H1 (cell line): ENCODE measurements around the gene DLX5.

Source experiments
- CEBPB ChIP-seq: IDR thresholded peaks from 2 replicates; pipeline ENCODE4 v1.6.1; 2012; ENCODE audit warnings: low read depth, low read length
- CTBP2 ChIP-seq: IDR thresholded peaks from 2 replicates; pipeline ENCODE4 v1.7.0; 2011; ENCODE audit warnings: borderline replicate concordance, mild to moderate bottlenecking, moderate library complexity, mixed read lengths, low read length; ENCODE audit not compliant: insufficient read depth, insufficient read length
- CTCF ChIP-seq, 3 experiments: IDR thresholded peaks; 1 replicate in 2 of 3; 2 replicates in 1 of 3; pipeline versions ENCODE4 v1.5.1 to v1.6.1; 2011; ENCODE audit warnings: low read length in 3 of 3, mild to moderate bottlenecking in 3 of 3, inconsistent platforms in 2 of 3, low read depth in 1 of 3, moderate library complexity in 1 of 3; ENCODE audit not compliant: insufficient read depth in 1 of 3; ENCODE audit errors: control extremely low read depth in 1 of 3
- EZH2 ChIP-seq: fragments of 200-600 bp; sonication (generic); IDR thresholded peaks from 2 replicates; pipeline ENCODE4 v1.7.1; 2012; ENCODE audit warnings: low read depth, mild to moderate bottlenecking, moderate library complexity, low read length, inconsistent platforms; ENCODE audit not compliant: severe bottlenecking
- PHF8 ChIP-seq: fragments of 200-600 bp; sonication (generic); conservative IDR thresholded peaks from 2 replicates; pipeline ENCODE4 v1.7.1; 2012; ENCODE audit warnings: low read depth, mild to moderate bottlenecking, inconsistent platforms, low read length, moderate library complexity
- POLR2A ChIP-seq, 2 experiments: IDR thresholded peaks; 1 replicate in 1 of 2; 2 replicates in 1 of 2; pipeline ENCODE4 v1.6.1; 2011; ENCODE audit warnings: low read depth in 2 of 2, low read length in 2 of 2, mild to moderate bottlenecking in 2 of 2; ENCODE audit errors: control extremely low read depth in 1 of 2
- POU5F1 ChIP-seq: IDR thresholded peaks from 2 replicates; pipeline ENCODE4 v1.6.1; 2011; ENCODE audit warnings: low read depth, mild to moderate bottlenecking, low read length, moderate library complexity
- RAD21 ChIP-seq, 2 experiments: IDR thresholded peaks in 1 of 2; conservative IDR thresholded peaks in 1 of 2; 2 replicates each; pipeline ENCODE4 v1.6.1; 2011; ENCODE audit warnings: low read depth in 2 of 2, low read length in 2 of 2, improper control_type of control experiment in 1 of 2, inconsistent platforms in 1 of 2, mild to moderate bottlenecking in 1 of 2, moderate library complexity in 1 of 2
- RFX5 ChIP-seq: IDR thresholded peaks from 2 replicates; pipeline ENCODE4 v1.6.1; 2011; ENCODE audit warnings: low read depth, low read length, improper control_type of control experiment, borderline replicate concordance
- SAP30 ChIP-seq: fragments of 300-600 bp; sonication (generic); IDR thresholded peaks from 2 replicates; pipeline ENCODE4 v1.7.1; 2012; ENCODE audit warnings: low read length, moderate library complexity, mild to moderate bottlenecking, inconsistent platforms; ENCODE audit not compliant: insufficient read depth, insufficient replicate concordance
- SIRT6 ChIP-seq: IDR thresholded peaks from one replicate; pipeline ENCODE4 v1.7.1; 2012; ENCODE audit warnings: low read length, inconsistent platforms
- SIX5 ChIP-seq: IDR thresholded peaks from 2 replicates; pipeline ENCODE4 v1.6.1; 2011; ENCODE audit warnings: mild to moderate bottlenecking, low read depth, low read length
- TCF12 ChIP-seq: IDR thresholded peaks from 2 replicates; pipeline ENCODE4 v1.6.1; 2011; ENCODE audit warnings: low read depth, mild to moderate bottlenecking, low read length

GRCh38 chr7:96998333-96998732 is 26.3 kb downstream of the DLX5 start:
- TF ChIP-seq POU5F1, result no peak
- TF ChIP-seq CTCF (IDR thresholded peaks at IDR 0.05; ENCODE audit: control extremely low read depth in 1 of 3, insufficient read depth in 1 of 3, low read depth in 1 of 3, low read length in 3 of 3), result no peak
- TF ChIP-seq CEBPB, result no peak
- TF ChIP-seq CTBP2, result no peak
- TF ChIP-seq RFX5, result no peak
- TF ChIP-seq EZH2, result no peak
- TF ChIP-seq PHF8, result no peak
- TF ChIP-seq POLR2A (IDR thresholded peaks at IDR 0.05; ENCODE audit: control extremely low read depth in 1 of 2, low read depth in 2 of 2, low read length in 2 of 2), result no peak
- TF ChIP-seq SAP30, result no peak
- TF ChIP-seq TCF12, result no peak
- no peak for TF ChIP-seq SIRT6
- no peak for TF ChIP-seq SIX5
- TF ChIP-seq RAD21 (IDR thresholded peaks at IDR 0.05 in 1 of 2, conservative IDR thresholded peaks at IDR 0.05 in 1 of 2; ENCODE audit: low read depth in 2 of 2, low read length in 2 of 2), result no peak
